ENCODE results near the gene PTGS1.

Gene PTGS1

GRCh38 chr9:122370303-122370702 lies 521 bp upstream of the PTGS1 start:
- CTCF ChIA-PET: interaction anchor here (0.9 to 1.6 kb wide), 2 partner anchors 20 to 110 kb away, joined by 3 to 4 read pairs; no protein-coding TSS in a partner anchor

GRCh38 chr9:122371846-122372245 lies 1.0 kb downstream of the PTGS1 start:
- no peak for DNase-seq (ENCODE audit: extremely low spot score)
- ChIA-PET POLR2A (no interaction called here), CTCF (interaction anchor here (1.6 kb wide), 1 partner anchor 21 kb away, joined by 4 read pairs; no protein-coding TSS in a partner anchor)
- TF ChIP-seq CTCF (IDR thresholded peaks at IDR 0.05; ENCODE audit: control extremely low read depth, extremely low read depth, low read depth, missing control alignments): no peak

More at GRCh38 chr9:122370303-122370702, 521 bp upstream of the PTGS1 start:
- POLR2A ChIA-PET: no interaction called here
- no peak for DNase-seq (ENCODE audit: extremely low spot score)
- TF ChIP-seq CTCF (IDR thresholded peaks at IDR 0.05; ENCODE audit: control extremely low read depth, extremely low read depth, low read depth, missing control alignments): no peak

- DNase-seq (ENCODE audit: extremely low spot score): no peak
- TF ChIP-seq CTCF (IDR thresholded peaks at IDR 0.05; ENCODE audit: control extremely low read depth, extremely low read depth, low read depth, missing control alignments): no peak
- ChIA-PET CTCF (no interaction called here), POLR2A (no interaction called here)
Observed at GRCh38 chr9:122372856-122373845, 2.3 kb downstream of the PTGS1 start.

GRCh38 chr9:122374885-122375420 lies 4.1 kb downstream of the PTGS1 start:
- DNase-seq (ENCODE audit: extremely low spot score): no peak
- CTCF ChIA-PET: interaction anchor here (1.0 kb wide), 1 partner anchor 24 kb away, joined by 4 read pairs; no protein-coding TSS in a partner anchor
- no peak for TF ChIP-seq CTCF (IDR thresholded peaks at IDR 0.05; ENCODE audit: control extremely low read depth, extremely low read depth, low read depth, missing control alignments)
- POLR2A ChIA-PET: no interaction called here

GRCh38 chr9:122376796-122377195 lies 6.0 kb downstream of the PTGS1 start:
- no peak for TF ChIP-seq CTCF (IDR thresholded peaks at IDR 0.05; ENCODE audit: control extremely low read depth, extremely low read depth, low read depth, missing control alignments)
- no peak for DNase-seq (ENCODE audit: extremely low spot score)
- CTCF ChIA-PET: interaction anchor here (1.2 to 2.3 kb wide), 3 partner anchors 9 to 277 kb away, joined by 3 to 5 read pairs (median 4); no protein-coding TSS in a partner anchor
- POLR2A ChIA-PET: no interaction called here

- TF ChIP-seq CTCF (IDR thresholded peaks at IDR 0.05; ENCODE audit: control extremely low read depth, extremely low read depth, low read depth, missing control alignments): no peak
- DNase-seq (ENCODE audit: extremely low spot score): no peak
- ChIA-PET CTCF (interaction anchor here (1.2 to 2.3 kb wide), 3 partner anchors 10 to 278 kb away, joined by 3 to 5 read pairs (median 4); no protein-coding TSS in a partner anchor), POLR2A (no interaction called here)
Observed at GRCh38 chr9:122377241-122378164, 6.7 kb downstream of the PTGS1 start.

Measured in GM10248 (cell line).